ENCODE data around the gene PLEKHA6.
A peak's percentile ranks its signal among the peaks of the same experiment; 100 is the strongest.

Gene PLEKHA6

GRCh38 chr1:204190212-204191211 is 169.2 kb downstream of the PLEKHA6 start:
- DNase-seq (ENCODE audit: insufficient read length, low spot score) (no peak), FAIRE-seq (no peak)
- no peak for TF ChIP-seq PAX5 (IDR thresholded peaks at IDR 0.05; ENCODE audit: insufficient read depth, low read length, severe bottlenecking)
- no peak for TF ChIP-seq TAF1 (IDR thresholded peaks at IDR 0.05; ENCODE audit: low read depth, low read length)
- no peak for TF ChIP-seq POU2F2 (IDR thresholded peaks at IDR 0.05; ENCODE audit: low read depth, low read length)
- no peak for TF ChIP-seq SPI1 (IDR thresholded peaks at IDR 0.05; ENCODE audit: low read depth, low read length)
- TF ChIP-seq POLR2A (IDR thresholded peaks at IDR 0.05; ENCODE audit: low read depth, low read length) = no peak
- TF ChIP-seq POLR2AphosphoS5 (IDR thresholded peaks at IDR 0.05; ENCODE audit: low read depth, low read length) = no peak

GRCh38 chr1:204188959-204189639 is 170.6 kb downstream of the PLEKHA6 start:
- FAIRE-seq = peak; percentile 38
- no peak for DNase-seq (ENCODE audit: insufficient read length, low spot score)
- TF ChIP-seq POLR2AphosphoS5 (IDR thresholded peaks at IDR 0.05; ENCODE audit: low read depth, low read length) (no peak), TAF1 (IDR thresholded peaks at IDR 0.05; ENCODE audit: low read depth, low read length) (no peak), SPI1 (IDR thresholded peaks at IDR 0.05; ENCODE audit: low read depth, low read length) (no peak), POLR2A (IDR thresholded peaks at IDR 0.05; ENCODE audit: low read depth, low read length) (no peak), POU2F2 (IDR thresholded peaks at IDR 0.05; ENCODE audit: low read depth, low read length) (no peak), PAX5 (IDR thresholded peaks at IDR 0.05; ENCODE audit: insufficient read depth, low read length, severe bottlenecking) (no peak)

DNA sequence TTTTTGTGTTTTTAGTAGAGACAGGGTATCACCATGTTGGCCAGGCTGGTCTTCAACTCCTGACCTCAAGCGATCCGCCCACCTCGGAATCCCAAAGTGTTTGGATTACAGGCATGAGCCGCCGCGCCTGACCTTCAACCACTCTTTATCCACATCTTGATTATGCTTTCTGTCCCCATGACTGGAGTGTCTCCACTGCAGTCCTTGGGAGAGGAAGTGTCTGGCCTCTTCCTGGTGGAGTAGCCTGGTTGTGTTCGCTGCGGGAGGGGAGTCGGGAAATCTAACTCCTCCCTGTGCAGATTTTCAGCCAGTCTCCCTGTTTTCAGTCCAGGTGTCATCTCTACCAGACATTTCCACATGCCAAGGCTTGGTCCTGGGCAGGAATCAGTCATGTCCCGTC is 173.1 kb downstream of the PLEKHA6 start:
- DNase-seq (ENCODE audit: insufficient read length, low spot score) (no peak), FAIRE-seq (no peak)
- TF ChIP-seq PAX5 (IDR thresholded peaks at IDR 0.05; ENCODE audit: insufficient read depth, low read length, severe bottlenecking) (no peak), TAF1 (IDR thresholded peaks at IDR 0.05; ENCODE audit: low read depth, low read length) (no peak), POLR2A (IDR thresholded peaks at IDR 0.05; ENCODE audit: low read depth, low read length) (no peak), POLR2AphosphoS5 (IDR thresholded peaks at IDR 0.05; ENCODE audit: low read depth, low read length) (no peak), POU2F2 (IDR thresholded peaks at IDR 0.05; ENCODE audit: low read depth, low read length) (no peak), SPI1 (IDR thresholded peaks at IDR 0.05; ENCODE audit: low read depth, low read length) (no peak)

DNA sequence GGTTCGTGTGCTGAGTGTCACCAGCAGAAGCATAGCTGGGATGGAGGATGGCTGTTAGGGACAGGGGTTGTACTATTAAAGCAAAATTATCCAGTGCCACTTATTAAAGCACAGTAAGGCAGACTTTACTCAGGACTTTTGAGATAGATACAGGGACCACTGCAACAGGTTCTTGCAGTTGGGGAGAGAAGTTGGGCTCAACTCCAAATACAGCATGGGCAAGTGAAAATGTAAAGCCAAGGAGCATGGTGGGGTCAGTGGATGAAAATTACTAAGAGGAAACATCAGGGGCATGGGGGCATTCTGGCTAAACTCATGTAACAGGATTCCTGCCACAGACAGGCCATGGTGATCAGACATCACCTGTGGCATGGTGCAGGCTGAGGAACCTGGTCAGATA is 178.6 kb downstream of the PLEKHA6 start:
- DNase-seq (ENCODE audit: insufficient read length, low spot score) (no peak), FAIRE-seq (no peak)
- TF ChIP-seq POLR2AphosphoS5 (IDR thresholded peaks at IDR 0.05; ENCODE audit: low read depth, low read length) = no peak
- no peak for TF ChIP-seq TAF1 (IDR thresholded peaks at IDR 0.05; ENCODE audit: low read depth, low read length)
- no peak for TF ChIP-seq POLR2A (IDR thresholded peaks at IDR 0.05; ENCODE audit: low read depth, low read length)
- TF ChIP-seq PAX5 (IDR thresholded peaks at IDR 0.05; ENCODE audit: insufficient read depth, low read length, severe bottlenecking) = no peak
- no peak for TF ChIP-seq SPI1 (IDR thresholded peaks at IDR 0.05; ENCODE audit: low read depth, low read length)
- no peak for TF ChIP-seq POU2F2 (IDR thresholded peaks at IDR 0.05; ENCODE audit: low read depth, low read length)

GRCh38 chr1:204180133-204180532 is 179.6 kb downstream of the PLEKHA6 start:
- no peak for FAIRE-seq
- no peak for TF ChIP-seq POLR2AphosphoS5 (IDR thresholded peaks at IDR 0.05; ENCODE audit: low read depth, low read length)

DNA sequence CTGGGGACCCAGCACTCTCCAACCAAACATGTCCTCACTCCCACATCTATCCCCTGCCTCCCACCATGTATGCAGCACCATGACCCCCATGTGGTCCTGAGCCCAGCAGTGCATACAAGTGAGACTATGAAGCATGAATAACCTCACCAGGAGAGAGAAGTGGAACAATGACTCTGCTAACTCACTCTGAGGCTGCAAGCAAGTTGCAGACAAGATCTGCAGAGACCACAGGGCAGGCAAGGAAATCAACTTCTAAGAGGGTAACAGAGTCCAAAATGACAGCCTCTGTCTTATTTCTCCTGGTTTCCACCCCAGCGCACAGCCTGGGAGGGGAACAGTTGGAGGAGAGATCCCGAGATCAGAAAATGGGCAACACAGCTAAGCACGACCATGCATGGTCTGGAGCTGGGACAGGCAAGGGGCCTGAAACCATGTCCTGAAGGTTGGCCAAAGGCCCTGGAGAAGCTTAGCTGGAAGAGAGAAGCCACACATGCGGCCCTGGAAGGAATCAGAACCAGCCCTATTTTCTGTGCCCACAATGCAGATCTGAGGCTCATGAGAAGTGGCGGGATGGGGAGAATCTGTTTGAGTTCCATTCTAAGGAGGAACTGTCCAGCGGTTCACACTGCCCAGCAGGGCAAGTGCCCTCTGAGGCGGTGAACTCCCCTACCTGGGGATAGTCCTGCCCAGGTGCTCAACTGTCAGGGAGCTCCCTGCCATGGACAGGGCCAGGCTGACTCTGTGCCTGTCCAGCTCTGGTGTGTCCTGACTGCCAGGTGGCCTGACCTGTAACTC is 181.0 kb downstream of the PLEKHA6 start:
- DNase-seq (ENCODE audit: insufficient read length, low spot score) (no peak), FAIRE-seq (no peak)
- TF ChIP-seq PAX5 (IDR thresholded peaks at IDR 0.05; ENCODE audit: insufficient read depth, low read length, severe bottlenecking) = no peak
- no peak for TF ChIP-seq POLR2AphosphoS5 (IDR thresholded peaks at IDR 0.05; ENCODE audit: low read depth, low read length)
- TF ChIP-seq POLR2A (IDR thresholded peaks at IDR 0.05; ENCODE audit: low read depth, low read length) = no peak
- no peak for TF ChIP-seq POU2F2 (IDR thresholded peaks at IDR 0.05; ENCODE audit: low read depth, low read length)
- TF ChIP-seq TAF1 (IDR thresholded peaks at IDR 0.05; ENCODE audit: low read depth, low read length) = no peak
- TF ChIP-seq SPI1 (IDR thresholded peaks at IDR 0.05; ENCODE audit: low read depth, low read length) = no peak

More at GRCh38 chr1:204180133-204180532, 179.6 kb downstream of the PLEKHA6 start:
- DNase-seq (ENCODE audit: insufficient read length, low spot score) = no peak

DNA sequence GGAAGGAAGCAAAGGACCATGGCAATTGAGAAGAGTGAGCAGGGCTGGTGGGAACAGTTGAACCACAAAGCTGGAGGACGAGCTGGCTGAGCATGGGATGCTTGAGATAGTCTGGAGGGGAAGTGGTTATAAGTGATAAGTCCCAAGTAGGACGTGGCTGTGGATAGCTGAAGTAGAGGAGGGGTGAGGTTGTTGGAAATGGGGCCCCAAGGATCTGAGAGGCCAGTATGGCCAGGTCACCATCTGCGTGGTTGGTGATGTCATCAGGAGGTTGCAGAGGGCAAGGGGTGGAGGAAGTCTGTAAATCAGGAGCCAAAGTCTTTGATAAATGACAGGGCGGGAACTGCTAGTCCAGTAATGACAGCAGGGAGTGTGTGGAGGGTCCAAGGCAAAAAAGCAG is 182.6 kb downstream of the PLEKHA6 start:
- DNase-seq (ENCODE audit: insufficient read length, low spot score) (no peak), FAIRE-seq (no peak)
- no peak for TF ChIP-seq TAF1 (IDR thresholded peaks at IDR 0.05; ENCODE audit: low read depth, low read length)
- TF ChIP-seq POLR2A (IDR thresholded peaks at IDR 0.05; ENCODE audit: low read depth, low read length) = no peak
- no peak for TF ChIP-seq POU2F2 (IDR thresholded peaks at IDR 0.05; ENCODE audit: low read depth, low read length)
- no peak for TF ChIP-seq SPI1 (IDR thresholded peaks at IDR 0.05; ENCODE audit: low read depth, low read length)
- no peak for TF ChIP-seq PAX5 (IDR thresholded peaks at IDR 0.05; ENCODE audit: insufficient read depth, low read length, severe bottlenecking)
- TF ChIP-seq POLR2AphosphoS5 (IDR thresholded peaks at IDR 0.05; ENCODE audit: low read depth, low read length) = no peak

GRCh38 chr1:204176049-204176448 is 183.7 kb downstream of the PLEKHA6 start:
- TF ChIP-seq POLR2AphosphoS5 (IDR thresholded peaks at IDR 0.05; ENCODE audit: low read depth, low read length) (no peak), SPI1 (IDR thresholded peaks at IDR 0.05; ENCODE audit: low read depth, low read length) (no peak), PAX5 (IDR thresholded peaks at IDR 0.05; ENCODE audit: insufficient read depth, low read length, severe bottlenecking) (no peak), POLR2A (IDR thresholded peaks at IDR 0.05; ENCODE audit: low read depth, low read length) (no peak), TAF1 (IDR thresholded peaks at IDR 0.05; ENCODE audit: low read depth, low read length) (no peak), POU2F2 (IDR thresholded peaks at IDR 0.05; ENCODE audit: low read depth, low read length) (no peak)

DNA sequence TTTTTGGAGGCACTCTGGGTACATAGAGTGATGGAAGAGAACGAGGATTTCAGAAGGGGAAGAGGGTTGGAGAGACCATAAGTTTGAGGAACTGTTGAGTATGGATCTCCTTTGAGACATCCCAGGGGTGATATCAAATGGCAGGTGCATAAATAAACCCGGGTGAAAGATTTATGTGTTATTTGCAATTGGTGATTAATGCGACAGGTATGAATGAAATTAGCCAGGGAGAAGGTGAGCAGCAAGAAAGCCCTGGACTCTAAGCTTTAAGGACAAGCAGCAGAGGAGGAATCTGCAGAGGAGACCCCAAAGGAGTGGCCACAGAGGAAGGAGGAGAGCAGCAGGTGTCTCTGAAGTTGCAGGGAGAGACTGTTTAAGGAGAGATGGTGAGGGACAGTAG is 184.8 kb downstream of the PLEKHA6 start:
- TF ChIP-seq POLR2AphosphoS5 (IDR thresholded peaks at IDR 0.05; ENCODE audit: low read depth, low read length) (no peak), TAF1 (IDR thresholded peaks at IDR 0.05; ENCODE audit: low read depth, low read length) (no peak), POU2F2 (IDR thresholded peaks at IDR 0.05; ENCODE audit: low read depth, low read length) (no peak), SPI1 (IDR thresholded peaks at IDR 0.05; ENCODE audit: low read depth, low read length) (no peak), POLR2A (IDR thresholded peaks at IDR 0.05; ENCODE audit: low read depth, low read length) (no peak), PAX5 (IDR thresholded peaks at IDR 0.05; ENCODE audit: insufficient read depth, low read length, severe bottlenecking) (no peak)
- no peak for FAIRE-seq
- no peak for DNase-seq (ENCODE audit: insufficient read length, low spot score)

More at GRCh38 chr1:204176049-204176448, 183.7 kb downstream of the PLEKHA6 start:
- no peak for FAIRE-seq
- no peak for DNase-seq (ENCODE audit: insufficient read length, low spot score)

Measured in GM12891 (cell line).